ENCODE data around the gene APBB1IP.
A peak's percentile ranks its signal among the peaks of the same experiment; 100 is the strongest.
"Not testable (repeated sequence)": the region's sequence is repeated elsewhere in the genome, so short reads cannot be mapped to it uniquely, and the experiment has no call there.

Gene APBB1IP

DNA sequence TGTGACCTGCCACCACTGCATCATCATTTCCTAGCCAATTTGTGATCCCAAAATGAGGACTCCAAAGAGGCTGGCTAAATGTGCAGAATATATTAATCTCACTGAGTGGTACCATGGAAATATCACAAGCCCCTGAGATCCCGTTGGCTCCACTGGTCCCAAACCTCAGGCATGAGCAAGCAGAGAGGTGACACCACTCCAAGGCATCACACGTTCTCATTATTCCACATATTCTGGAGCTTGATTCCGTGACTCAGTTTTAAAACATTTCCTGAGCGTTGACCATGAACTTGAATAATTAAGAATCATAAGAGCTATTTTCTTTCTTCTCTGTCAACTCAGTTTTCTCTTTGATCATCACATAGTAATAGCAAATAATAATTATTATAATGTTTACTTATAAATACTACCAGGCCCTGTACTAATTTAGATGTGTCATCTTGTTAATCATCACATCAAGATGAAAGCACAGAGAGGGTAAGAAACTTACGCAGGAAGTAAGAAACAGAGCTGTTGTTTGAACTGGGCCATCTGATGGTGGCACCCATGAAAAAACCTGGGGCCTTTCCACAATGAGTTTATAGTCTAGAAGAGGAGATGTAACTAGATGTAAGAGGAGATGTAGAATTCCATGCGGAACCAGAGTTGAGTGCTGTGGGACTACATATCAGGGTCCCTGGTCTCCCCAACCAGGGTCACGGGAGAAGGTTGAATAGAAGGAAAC is 3.5 kb downstream of the APBB1IP start:
- DNase-seq (ENCODE audit: low read depth in 2 of 2): no peak

DNA sequence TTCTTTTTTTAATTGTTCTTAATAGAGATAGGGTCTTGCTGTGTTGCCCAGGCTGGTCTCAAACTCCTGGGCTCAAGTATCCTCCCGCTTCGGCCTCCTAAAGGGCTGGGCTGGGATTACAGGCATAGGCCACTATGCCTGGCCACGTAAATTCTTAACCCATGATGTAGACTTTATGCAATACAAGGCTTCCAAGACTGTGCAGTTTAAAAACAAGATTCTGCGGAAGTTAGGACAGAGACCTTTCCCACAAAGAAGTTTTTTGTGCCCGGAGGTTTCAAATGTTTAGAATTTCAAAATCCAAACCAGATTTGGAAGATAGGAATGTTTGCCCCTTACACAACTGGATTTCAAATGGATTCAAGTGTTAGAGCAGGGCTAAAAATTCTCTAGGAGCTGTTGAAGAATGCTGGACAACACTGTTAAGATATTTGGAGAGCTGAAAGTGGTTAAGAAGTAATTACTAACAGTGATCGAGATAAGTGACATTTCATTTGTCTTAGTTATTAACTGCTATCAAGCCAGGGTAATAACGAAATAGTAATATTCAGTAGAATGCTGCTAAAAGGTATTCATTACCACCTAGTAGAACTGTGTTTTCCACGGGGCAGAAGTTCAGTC is 7.4 kb downstream of the APBB1IP start:
- no peak for DNase-seq (ENCODE audit: low read depth in 2 of 2)

GRCh38 chr10:26446258-26446657 is 8.1 kb downstream of the APBB1IP start:
- DNase-seq (ENCODE audit: low read depth in 2 of 2): no peak

- no peak for DNase-seq (ENCODE audit: low read depth in 2 of 2)
Measured at GRCh38 chr10:26448292-26448691, 10.2 kb downstream of the APBB1IP start.

GRCh38 chr10:26448706-26449435 is 10.7 kb downstream of the APBB1IP start:
- peak; percentile 46 to 57 for DNase-seq (ENCODE audit: low read depth in 2 of 2)

GRCh38 chr10:26449726-26450125 is 11.6 kb downstream of the APBB1IP start:
- DNase-seq (ENCODE audit: low read depth in 2 of 2): no peak

- DNase-seq (ENCODE audit: low read depth in 2 of 2): no peak
Measured at GRCh38 chr10:26451903-26452302, 13.8 kb downstream of the APBB1IP start.

- no peak for DNase-seq (ENCODE audit: low read depth in 2 of 2)
Measured at GRCh38 chr10:26453850-26454249, 15.7 kb downstream of the APBB1IP start.

GRCh38 chr10:26454891-26455290 is 16.8 kb downstream of the APBB1IP start:
- DNase-seq (ENCODE audit: low read depth in 2 of 2): no peak

DNA sequence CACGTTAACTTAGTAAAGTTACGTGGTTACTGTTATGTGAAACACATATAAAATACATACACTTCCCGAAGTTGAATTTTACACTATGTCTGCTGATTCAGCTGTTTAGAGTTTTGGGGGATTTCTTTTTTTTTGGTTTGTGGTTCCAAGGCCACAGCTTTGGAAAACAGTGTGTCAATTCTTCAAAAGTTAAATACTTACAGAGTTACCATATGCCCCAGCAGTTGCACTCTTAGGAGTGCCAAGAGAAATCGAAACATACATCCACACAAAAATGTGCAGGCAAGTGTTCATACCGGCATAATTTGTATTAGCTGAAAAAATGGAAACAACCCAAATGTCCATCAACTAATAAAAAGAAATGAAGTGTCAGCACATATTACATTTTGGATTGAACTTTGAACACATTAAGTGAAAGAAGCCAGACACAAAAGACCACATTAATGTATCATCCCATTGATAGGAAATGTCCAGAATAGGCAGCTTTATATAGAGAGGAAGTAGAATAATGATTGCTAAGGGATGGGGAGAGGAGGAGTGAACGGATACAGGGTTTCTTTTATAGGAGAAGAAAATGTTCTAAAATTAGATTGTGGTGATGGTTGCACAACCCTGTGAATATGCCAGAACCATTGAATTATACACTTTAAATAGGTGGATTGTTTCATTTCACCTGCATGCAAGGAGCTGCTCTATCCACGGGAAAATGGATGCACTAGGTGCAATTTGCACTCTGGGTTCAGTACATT is 17.6 kb downstream of the APBB1IP start:
- no peak for DNase-seq (ENCODE audit: low read depth in 2 of 2)

- no peak for DNase-seq (ENCODE audit: low read depth in 2 of 2)
Measured at GRCh38 chr10:26457088-26457487, 18.9 kb downstream of the APBB1IP start.

DNA sequence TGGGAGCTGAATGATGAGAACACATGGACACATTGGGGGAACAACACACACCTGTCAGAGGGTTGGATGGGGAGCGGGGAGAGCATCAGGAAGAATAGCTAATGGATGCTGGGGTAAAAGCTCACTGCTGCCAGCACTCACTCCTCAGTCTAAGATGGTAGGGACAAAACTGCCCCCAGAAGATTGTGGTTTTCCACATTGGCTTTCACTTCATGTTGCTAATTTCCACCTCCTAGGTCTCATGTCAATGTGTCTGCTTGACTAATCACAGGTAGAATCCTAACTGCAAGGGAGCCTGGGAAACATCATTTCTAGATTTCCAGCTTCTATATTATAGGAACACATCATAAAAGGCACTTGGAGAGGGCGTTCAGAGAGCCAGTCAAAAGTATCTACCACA is 22.6 kb downstream of the APBB1IP start:
- no peak for DNase-seq (ENCODE audit: low read depth in 2 of 2)

- no peak for DNase-seq (ENCODE audit: low read depth in 2 of 2)
Measured at GRCh38 chr10:26463986-26464385, 25.8 kb downstream of the APBB1IP start.

DNA sequence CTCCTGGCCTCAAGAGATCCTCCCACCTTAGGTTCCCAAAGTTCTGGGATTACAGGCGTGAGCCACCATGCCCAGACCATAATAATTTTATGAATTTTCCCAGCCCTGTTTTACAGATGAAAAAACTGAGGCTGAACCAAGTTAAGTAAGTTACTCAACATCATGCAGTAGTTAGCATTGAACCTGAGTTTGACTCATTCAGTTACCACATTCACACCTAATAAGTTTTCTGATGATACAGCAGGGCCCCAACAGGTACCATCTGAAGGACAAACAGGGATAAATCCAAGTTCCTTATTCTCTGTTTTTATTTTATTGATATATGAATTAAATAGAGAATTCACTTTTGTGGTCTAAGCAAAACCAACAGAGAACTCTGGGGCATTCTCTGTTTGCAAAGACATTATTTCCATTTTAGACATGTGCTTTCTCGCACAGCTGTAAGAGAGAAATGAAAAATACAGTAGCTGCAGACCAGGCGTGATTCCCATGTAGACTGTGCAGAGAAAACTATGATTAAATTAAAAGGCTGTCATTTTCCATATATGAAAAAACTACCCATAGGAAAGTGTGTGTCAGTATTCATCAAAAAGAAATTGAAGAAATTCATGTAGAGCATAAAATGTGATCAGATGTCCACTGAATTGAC is 26.6 kb downstream of the APBB1IP start:
- DNase-seq (ENCODE audit: low read depth in 2 of 2): no peak

DNA sequence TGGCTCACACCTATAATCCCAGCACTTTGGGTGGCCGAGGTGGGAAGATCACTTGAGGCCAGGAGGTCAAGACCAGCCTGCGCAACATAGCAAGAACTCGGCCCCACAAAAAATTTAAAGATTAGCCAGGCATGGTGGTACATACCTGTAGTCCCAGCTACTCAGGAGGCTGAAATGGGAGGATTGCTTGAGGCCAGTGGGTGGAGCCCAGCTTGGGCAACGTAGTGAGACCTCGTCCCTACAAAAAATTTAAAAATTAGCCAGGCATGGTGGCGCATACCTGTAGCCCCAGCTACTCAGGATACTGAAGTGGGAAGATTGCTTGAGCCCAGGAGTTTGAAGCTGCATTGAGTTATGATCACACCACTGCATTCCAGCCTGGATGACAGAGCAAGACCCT is 28.4 kb downstream of the APBB1IP start:
- DNase-seq (ENCODE audit: low read depth in 2 of 2): not testable (repeated sequence)

DNA sequence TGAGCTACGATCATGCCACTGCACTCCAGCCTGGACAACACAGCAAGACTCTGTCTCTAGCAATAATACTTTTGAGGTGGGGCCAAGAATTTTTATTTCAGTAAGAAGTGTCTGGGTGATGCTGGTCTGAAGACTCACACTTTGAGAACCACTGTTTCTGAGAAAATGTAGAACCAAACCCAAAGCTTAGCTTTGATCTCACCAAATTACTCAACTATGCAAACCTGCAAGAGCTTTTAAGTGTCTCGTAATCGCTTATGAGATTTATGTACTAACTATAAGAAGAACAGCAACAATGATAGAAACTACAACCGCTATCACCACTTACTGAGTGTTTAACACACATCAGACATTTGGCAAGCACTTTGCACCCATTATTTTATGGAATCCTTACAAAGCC is 29.5 kb downstream of the APBB1IP start:
- DNase-seq (ENCODE audit: low read depth in 2 of 2): no peak

DNA sequence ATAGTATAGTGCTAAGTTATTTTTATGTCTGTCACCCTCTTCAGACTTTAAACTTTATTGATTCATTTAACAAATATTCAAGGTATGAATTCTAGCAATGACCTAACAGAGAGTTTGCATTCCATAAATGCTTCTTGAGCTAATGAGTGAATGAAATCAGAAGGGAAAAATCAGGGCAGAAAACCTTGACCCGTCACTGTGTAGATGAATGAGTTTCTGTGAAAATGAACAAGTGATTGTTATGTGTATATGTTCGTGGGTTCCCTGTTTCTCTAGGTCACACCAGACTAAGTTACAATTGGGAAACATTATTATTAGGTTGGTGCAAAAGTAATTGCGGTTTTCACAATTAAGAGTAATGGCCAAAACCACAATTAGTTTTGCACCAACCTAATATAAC is 30.1 kb downstream of the APBB1IP start:
- no peak for DNase-seq (ENCODE audit: low read depth in 2 of 2)

GRCh38 chr10:26468700-26469099 is 30.6 kb downstream of the APBB1IP start:
- DNase-seq (ENCODE audit: low read depth in 2 of 2): no peak

- no peak for DNase-seq (ENCODE audit: low read depth in 2 of 2)
Measured at GRCh38 chr10:26472492-26472778, 34.3 kb downstream of the APBB1IP start.

- no peak for DNase-seq (ENCODE audit: low read depth in 2 of 2)
Measured at GRCh38 chr10:26474026-26474425, 35.9 kb downstream of the APBB1IP start.

DNA sequence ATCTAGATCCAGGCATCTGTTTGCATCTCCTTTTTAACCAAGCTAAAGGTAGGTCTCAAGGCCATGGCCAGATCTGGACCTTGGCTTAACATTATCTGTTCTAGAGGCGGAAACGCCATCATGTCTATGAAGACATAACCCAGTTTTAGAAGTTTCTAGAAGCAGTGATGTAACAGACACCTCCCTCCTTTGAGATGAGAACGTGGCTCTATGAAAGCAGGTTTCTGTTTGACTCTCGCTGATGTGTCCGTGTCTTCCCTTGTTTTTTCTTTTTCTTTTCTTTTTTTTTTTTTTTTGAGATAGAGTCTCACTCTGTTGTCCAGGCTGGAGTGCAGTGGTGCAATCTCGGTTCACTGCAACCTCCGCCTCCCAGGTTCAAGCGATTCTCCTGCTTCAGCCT is 36.7 kb downstream of the APBB1IP start:
- not testable (repeated sequence) for DNase-seq (ENCODE audit: low read depth in 2 of 2)

DNA sequence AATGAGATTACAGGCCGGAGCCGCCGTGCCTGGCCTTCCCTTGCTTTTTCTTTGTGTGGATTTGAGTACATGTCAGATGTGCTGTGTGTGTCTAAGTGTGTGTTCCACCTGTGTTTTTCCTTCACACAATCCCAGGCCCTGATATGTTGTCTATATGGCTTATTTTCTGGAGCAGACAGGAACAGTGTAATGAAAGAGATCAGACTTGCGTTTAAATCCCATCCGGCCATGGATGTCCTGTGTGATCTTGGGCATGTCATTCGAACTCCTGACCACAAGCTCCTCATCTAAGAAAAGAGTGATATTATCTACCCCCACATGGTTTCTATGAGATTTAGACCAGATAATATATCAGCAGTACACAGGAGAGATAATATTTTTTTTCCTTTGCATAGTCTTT is 37.2 kb downstream of the APBB1IP start:
- DNase-seq (ENCODE audit: low read depth in 2 of 2): no peak
